Endodermal cell (in vitro differentiated cells): ENCODE measurements around the gene CD46. TPM values are rescaled to one million over a fixed set of nuclear protein-coding genes. Genes with fewer than 3 reads are reported as not detected.

Source experiments
- DNase-seq: peaks from one replicate; pipeline ENCODE4 v3.0.0-alpha.2; 2017
- H3K27ac ChIP-seq: 2 replicates; pipeline ENCODE4 v1.5.1; 2013; ENCODE audit warnings: mild to moderate bottlenecking, low read depth, low read length, moderate library complexity
- H3K27me3 ChIP-seq: 2 replicates; pipeline ENCODE4 v1.6.1; 2013; ENCODE audit warnings: mild to moderate bottlenecking, low read length, moderate library complexity; ENCODE audit not compliant: insufficient read depth, control insufficient read depth, poor library complexity, severe bottlenecking
- H3K36me3 ChIP-seq: 2 replicates; pipeline ENCODE4 v1.7.0; 2013; ENCODE audit warnings: mild to moderate bottlenecking, low read length, moderate library complexity; ENCODE audit not compliant: control insufficient read depth, insufficient read depth
- H3K4me1 ChIP-seq: one replicate; pipeline ENCODE4 v1.7.0; 2013; ENCODE audit warnings: low read length; ENCODE audit not compliant: control insufficient read depth, insufficient read depth
- H3K4me3 ChIP-seq: 2 replicates; pipeline ENCODE4 v1.5.1; 2013; ENCODE audit warnings: mild to moderate bottlenecking, low read length, moderate library complexity
- H3K9ac ChIP-seq: 2 replicates; pipeline ENCODE4 v1.6.1; 2013; ENCODE audit warnings: mild to moderate bottlenecking, low read length, moderate library complexity; ENCODE audit not compliant: poor library complexity, severe bottlenecking; ENCODE audit errors: extremely low read depth
- H3K9me3 ChIP-seq: 2 replicates; pipeline ENCODE4 v1.6.1; 2013; ENCODE audit warnings: mild to moderate bottlenecking, low read length, moderate library complexity; ENCODE audit not compliant: control insufficient read depth
- H3K27ac Mint-ChIP-seq: 2 replicates; pipeline ENCODE4 v1.8.0; 2020; ENCODE audit warnings: mixed read lengths
- H3K27me3 Mint-ChIP-seq: 2 replicates; pipeline ENCODE4 v1.8.0; 2021; ENCODE audit warnings: mild to moderate bottlenecking, mixed read lengths; ENCODE audit not compliant: insufficient read depth
- H3K36me3 Mint-ChIP-seq: 2 replicates; pipeline ENCODE4 v1.8.0; 2020; ENCODE audit warnings: low read depth, mixed read lengths
- H3K4me1 Mint-ChIP-seq: 2 replicates; pipeline ENCODE4 v1.8.0; 2020; ENCODE audit warnings: mixed read lengths
- H3K4me3 Mint-ChIP-seq: 2 replicates; pipeline ENCODE4 v1.8.0; 2020; ENCODE audit warnings: mild to moderate bottlenecking, moderate library complexity, mixed read lengths
- H3K9me3 Mint-ChIP-seq: 2 replicates; pipeline ENCODE4 v1.8.0; 2020; ENCODE audit warnings: mild to moderate bottlenecking, mixed read lengths
- CTCF ChIP-seq: fragments of 200-600 bp; sonication (generic); conservative IDR thresholded peaks from 2 replicates; pipeline ENCODE4 v1.5.0; 2021; ENCODE audit warnings: antibody characterized with exemption, mild to moderate bottlenecking
- WGBS, 2 experiments: methylation state at CpG; one replicate each; pipeline versions ENCODE4 v1.1.5 to v1.1.7; 2013; ENCODE audit warnings: missing lambda C conversion rate in 2 of 2, mixed read lengths in 1 of 2; ENCODE audit not compliant: insufficient coverage in 1 of 2, insufficient read length in 1 of 2; 5-methylcytosine and 5-hydroxymethylcytosine counted together
- total RNA-seq, 2 donors: library from RNA; stranded (reverse); fragmentation: NEBNext Ultra II Directional in 1 of 2; extraction: Animal tissue kit (Norgen Biotek cat#: 25700) in 1 of 2; gene quantifications; 2 replicates in 1 of 2; 3 replicates in 1 of 2; pipeline ENCODE4 v1.2.1, GENCODE V29; 2021

Gene CD46
- total RNA-seq, 2 donors from 2014 or later = 132 to 135 TPM

- H3K4me1 ChIP-seq = no peaks in the 10 kb centered on the region
- Mint-ChIP-seq H3K36me3 (no peaks in the 10 kb centered on the region), H3K27me3 (no peaks in the 10 kb centered on the region), H3K4me3 (no peak overlapping the region), H3K27ac (no peak overlapping the region), H3K9me3 (no peaks in the 10 kb centered on the region), H3K4me1 (no peaks in the 10 kb centered on the region)
- no peak for TF ChIP-seq CTCF
- H3K27me3 ChIP-seq = no peaks in the 10 kb centered on the region
- no peak overlapping the region for H3K27ac ChIP-seq
- H3K36me3 ChIP-seq = no peaks in the 10 kb centered on the region
- no peak for DNase-seq
- no peak overlapping the region for H3K9ac ChIP-seq
- no peak overlapping the region for H3K4me3 ChIP-seq
- 95 to 100% methylated on average over 1 to 4 of the region's 4 CpGs for WGBS, 2 experiments
- H3K9me3 ChIP-seq = no peaks in the 10 kb centered on the region
Observed at GRCh38 chr1:207837673-207838072, 85.8 kb downstream of the CD46 start.

DNA sequence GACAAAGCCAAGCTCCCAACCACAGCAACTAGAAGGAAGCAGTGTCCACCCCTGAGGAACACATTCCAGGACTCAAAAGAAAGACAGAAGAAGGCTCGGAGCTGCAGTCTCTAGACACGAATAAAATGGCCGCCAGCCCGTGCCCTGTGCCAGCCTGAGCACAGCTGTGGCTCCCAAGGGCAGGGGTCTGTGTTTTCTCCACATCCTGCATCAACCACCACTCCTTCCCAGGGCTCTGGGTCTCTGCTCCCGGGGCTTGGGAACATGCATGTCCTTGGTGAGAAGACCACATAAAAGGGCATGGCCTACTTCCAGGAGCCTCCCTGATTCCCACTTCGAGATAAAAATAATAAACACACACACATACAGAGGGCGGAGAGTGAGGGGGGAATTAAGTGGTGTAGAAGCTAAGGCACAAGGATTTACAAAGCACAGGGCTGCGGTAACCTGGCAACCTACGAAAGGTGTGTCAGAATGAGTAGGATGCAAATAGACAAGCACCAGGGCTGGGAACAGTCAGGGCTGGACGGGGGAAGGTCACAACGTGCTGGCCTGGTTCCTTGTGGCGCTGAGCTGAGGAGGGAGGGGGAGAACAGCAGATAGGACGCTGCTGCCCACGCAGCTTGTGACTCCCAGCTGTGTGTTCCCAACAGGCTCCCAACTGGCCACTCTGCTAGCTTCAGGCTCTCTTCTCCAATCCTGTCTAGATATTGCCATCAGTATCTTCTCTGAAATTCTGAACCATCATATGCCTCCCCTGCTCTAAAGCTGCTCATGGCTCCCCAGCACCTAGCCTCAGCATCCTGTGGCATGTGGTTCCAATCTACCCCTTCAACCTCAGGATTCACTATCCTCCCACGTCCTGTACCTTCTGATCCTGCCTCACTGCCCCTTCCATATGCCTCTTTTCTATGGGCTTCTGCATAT is 86.6 kb downstream of the CD46 start:
- no peaks in the 10 kb centered on the region for H3K9me3 ChIP-seq
- no peak overlapping the region for H3K27ac ChIP-seq
- TF ChIP-seq CTCF = no peak
- Mint-ChIP-seq H3K4me1 (no peaks in the 10 kb centered on the region), H3K4me3 (no peak overlapping the region), H3K27me3 (no peaks in the 10 kb centered on the region), H3K27ac (no peak overlapping the region), H3K9me3 (no peaks in the 10 kb centered on the region), H3K36me3 (no peaks in the 10 kb centered on the region)
- no peaks in the 10 kb centered on the region for H3K27me3 ChIP-seq
- no peaks in the 10 kb centered on the region for H3K4me1 ChIP-seq
- no peak for DNase-seq
- H3K4me3 ChIP-seq = no peak overlapping the region
- no peaks in the 10 kb centered on the region for H3K36me3 ChIP-seq
- no peak overlapping the region for H3K9ac ChIP-seq
- 92 to 100% methylated on average over 2 to 14 of the region's 15 CpGs for WGBS, 2 experiments

DNA sequence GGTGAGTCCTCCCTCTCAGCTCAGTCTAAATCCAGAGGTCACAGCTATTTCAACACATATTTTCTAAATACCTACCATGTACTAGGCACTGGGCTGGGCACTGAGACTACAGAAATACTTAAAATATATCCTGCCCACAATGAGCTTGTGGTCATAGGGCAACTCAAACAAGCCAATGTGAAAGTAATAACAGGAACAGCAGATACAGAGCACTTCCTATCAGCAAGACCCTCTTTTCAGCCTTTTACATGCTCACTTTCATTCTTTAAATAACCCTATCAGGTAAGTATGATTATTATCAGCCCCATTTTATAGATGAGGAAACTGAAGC is 87.2 kb downstream of the CD46 start:
- H3K4me3 ChIP-seq = no peak overlapping the region
- Mint-ChIP-seq H3K27ac (no peak overlapping the region), H3K9me3 (no peaks in the 10 kb centered on the region), H3K36me3 (no peaks in the 10 kb centered on the region), H3K27me3 (no peaks in the 10 kb centered on the region), H3K4me3 (no peak overlapping the region), H3K4me1 (no peaks in the 10 kb centered on the region)
- no peak for TF ChIP-seq CTCF
- H3K36me3 ChIP-seq = no peaks in the 10 kb centered on the region
- no peaks in the 10 kb centered on the region for H3K4me1 ChIP-seq
- DNase-seq = no peak
- no peak overlapping the region for H3K27ac ChIP-seq
- no peak overlapping the region for H3K9ac ChIP-seq
- no peaks in the 10 kb centered on the region for H3K27me3 ChIP-seq
- H3K9me3 ChIP-seq = no peaks in the 10 kb centered on the region
